ENCODE measurements around the gene ARHGAP32. TPM values are rescaled to one million over a fixed set of nuclear protein-coding genes. Genes with fewer than 3 reads are reported as not detected.

The ARHGAP32 gene
- total and polyA plus RNA-seq, 11 donors = 2.1 to 9.5 (median 4.8) TPM

DNA sequence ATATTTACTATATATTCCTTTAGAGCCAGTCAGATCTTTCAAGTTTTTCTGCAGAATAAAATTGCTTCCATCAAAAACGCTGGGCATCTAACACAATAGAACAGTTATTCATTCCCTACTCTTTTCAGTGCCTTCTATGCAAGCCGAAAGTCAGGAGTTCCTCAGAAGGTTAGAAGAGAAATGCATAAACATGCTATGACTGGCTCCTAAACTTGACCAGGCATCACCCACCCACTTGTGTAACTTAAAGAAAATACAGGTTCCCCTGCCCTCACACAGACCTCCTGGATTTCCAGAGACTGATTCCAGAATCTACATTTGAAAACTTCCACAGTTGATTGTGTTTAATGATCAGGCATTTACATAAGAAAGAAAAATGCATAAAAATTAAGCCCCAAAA, 19.3 kb upstream of the ARHGAP32 start:
- DNase-seq = no peak
- Histone ChIP-seq H3K4me3 (no peak overlapping the region), H3K27ac (no peak overlapping the region), H3K36me3 (no peaks in the 10 kb centered on the region), H3K27me3 (no peaks in the 10 kb centered on the region), H3K4me1 (peaks cover 0 to 4% (median 0%) of the 10 kb centered on the region in 12 donors), H3K9me3 (no peaks in the 10 kb centered on the region)
- ATAC-seq = no peak
- intact Hi-C loops (cut with DNase I) = loop anchor here in 1 of 10 donors (10.0 kb wide), 1 partner anchor 67 kb away; no protein-coding TSS in a partner anchor
- WGBS, 4 donors = 83 to 92% (median 89%) methylated on average over 2 of the region's 2 CpGs
- no peak for TF ChIP-seq POLR2A (IDR thresholded peaks at IDR 0.05)
- no peak for TF ChIP-seq CTCF (IDR thresholded peaks at IDR 0.05)

GRCh38 chr11:129210831-129211181, 18.7 kb upstream of the ARHGAP32 start:
- H3K36me3 ChIP-seq = no peaks in the 10 kb centered on the region
- no peaks in the 10 kb centered on the region for H3K27me3 ChIP-seq
- DNase-seq = no peak
- no peaks in the 10 kb centered on the region for H3K9me3 ChIP-seq
- intact Hi-C loops (cut with DNase I) = loop anchor here in 1 of 10 donors (10.0 kb wide), 1 partner anchor 66 kb away; no protein-coding TSS in a partner anchor
- no peak overlapping the region for H3K27ac ChIP-seq
- H3K4me3 ChIP-seq = no peak overlapping the region
- H3K4me1 ChIP-seq = peaks cover 0 to 4% (median 0%) of the 10 kb centered on the region in 12 donors
- WGBS, 4 donors = 82 to 90% (median 88%) methylated on average over 5 of the region's 5 CpGs
- ATAC-seq = no peak
- TF ChIP-seq CTCF (IDR thresholded peaks at IDR 0.05) (no peak), POLR2A (IDR thresholded peaks at IDR 0.05) (no peak)

GRCh38 chr11:129209891-129210830, 18.0 kb upstream of the ARHGAP32 start:
- intact Hi-C loops (cut with DNase I) = loop anchor here in 1 of 10 donors (10.0 kb wide), 1 partner anchor 65 kb away; no protein-coding TSS in a partner anchor
- DNase-seq = no peak
- Histone ChIP-seq H3K36me3 (no peaks in the 10 kb centered on the region), H3K27ac (no peak overlapping the region), H3K4me3 (no peak overlapping the region), H3K27me3 (no peaks in the 10 kb centered on the region), H3K4me1 (peaks cover 0 to 4% (median 0%) of the 10 kb centered on the region in 12 donors), H3K9me3 (no peaks in the 10 kb centered on the region)
- TF ChIP-seq CTCF (IDR thresholded peaks at IDR 0.05) (no peak), POLR2A (IDR thresholded peaks at IDR 0.05) (no peak)
- peak in 1 of 4 donors; percentile 28 for ATAC-seq
- 76 to 82% (median 79%) methylated on average over 7 of the region's 7 CpGs for WGBS, 4 donors

- intact Hi-C loops (cut with DNase I) = no loop called here
- 61 to 82% (median 71%) methylated on average over 1 of the region's 1 CpG for WGBS, 4 donors
- TF ChIP-seq CTCF (IDR thresholded peaks at IDR 0.05) (no peak), POLR2A (IDR thresholded peaks at IDR 0.05) (no peak)
Measured at GRCh38 chr11:129208863-129209262, 16.7 kb upstream of the ARHGAP32 start.

More at GRCh38 chr11:129208863-129209262, 16.7 kb upstream of the ARHGAP32 start:
- Histone ChIP-seq H3K27me3 (no peaks in the 10 kb centered on the region), H3K9me3 (no peaks in the 10 kb centered on the region), H3K4me3 (no peak overlapping the region), H3K27ac (no peak overlapping the region), H3K4me1 (peaks cover 0 to 4% (median 0%) of the 10 kb centered on the region in 12 donors), H3K36me3 (no peaks in the 10 kb centered on the region)
- no peak for ATAC-seq
- no peak for DNase-seq

Measured in heart left ventricle (tissue), 16 donors.